Epithelial cell of proximal tubule (primary cell): ENCODE data around the gene ARHGAP42. TPM values are rescaled to one million over a fixed set of nuclear protein-coding genes. Genes with fewer than 3 reads are reported as not detected.

Experiments
- DNase-seq: peaks from one replicate; pipeline ENCODE4 v3.0.0-alpha.2; 2011; ENCODE audit warnings: low read depth
- H3K4me3 ChIP-seq: 2 replicates; pipeline ENCODE4 v1.5.1; 2011; ENCODE audit warnings: low read depth, mild to moderate bottlenecking, low read length
- CTCF ChIP-seq: conservative IDR thresholded peaks from 2 replicates; pipeline ENCODE4 v1.5.1; 2012; ENCODE audit warnings: low read depth, mild to moderate bottlenecking, low read length
- total RNA-seq: library from RNA; depleted of rRNA; stranded (reverse); fragments of >200 nt; gene quantifications from 2 replicates; pipeline ENCODE4 v1.2.3, GENCODE V29; 2015

Gene ARHGAP42
- total RNA-seq, 1 donor from 2014 or later, result 8.0 TPM

DNA sequence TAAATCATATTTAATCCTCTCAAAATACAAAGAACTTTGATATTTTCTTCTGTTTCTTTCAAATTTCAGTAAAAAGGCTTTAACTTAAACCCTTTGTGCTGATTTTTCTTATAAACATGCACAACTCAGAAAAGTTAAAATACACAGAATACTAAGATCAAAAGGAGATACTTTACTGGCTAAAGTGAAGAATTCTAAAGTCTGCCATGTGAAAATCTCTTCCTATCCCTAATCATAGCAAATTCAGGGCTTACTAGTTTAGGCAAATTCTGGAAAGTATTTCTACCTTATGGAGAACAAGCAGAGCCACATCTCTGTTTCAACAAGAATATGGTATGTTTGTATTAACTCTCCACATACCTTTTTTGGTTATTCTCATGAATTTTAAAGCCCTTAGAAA is 345.9 kb downstream of the ARHGAP42 start:
- no peak for TF ChIP-seq CTCF
- no peak overlapping the region for H3K4me3 ChIP-seq
- no peak for DNase-seq

DNA sequence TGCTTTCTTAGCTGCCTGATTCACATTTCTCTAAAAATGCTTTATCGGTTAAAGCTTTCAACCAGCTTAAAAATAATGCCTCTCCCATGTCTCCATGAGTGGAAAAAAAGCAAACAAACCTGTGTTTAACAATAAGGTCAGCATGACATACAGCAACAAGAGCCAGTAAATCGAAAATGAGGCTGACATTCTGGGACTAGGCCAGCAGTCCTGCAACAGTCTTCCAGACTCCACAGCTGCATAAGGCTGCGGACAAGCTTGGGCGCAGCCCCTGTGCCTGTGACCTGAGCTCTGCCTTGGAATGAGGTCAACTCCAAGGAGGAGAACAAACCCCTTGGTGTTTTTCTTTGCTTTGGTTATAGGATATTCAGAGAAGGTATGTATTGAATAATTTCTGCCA is 347.0 kb downstream of the ARHGAP42 start:
- H3K4me3 ChIP-seq, result no peak overlapping the region
- no peak for DNase-seq
- no peak for TF ChIP-seq CTCF

DNA sequence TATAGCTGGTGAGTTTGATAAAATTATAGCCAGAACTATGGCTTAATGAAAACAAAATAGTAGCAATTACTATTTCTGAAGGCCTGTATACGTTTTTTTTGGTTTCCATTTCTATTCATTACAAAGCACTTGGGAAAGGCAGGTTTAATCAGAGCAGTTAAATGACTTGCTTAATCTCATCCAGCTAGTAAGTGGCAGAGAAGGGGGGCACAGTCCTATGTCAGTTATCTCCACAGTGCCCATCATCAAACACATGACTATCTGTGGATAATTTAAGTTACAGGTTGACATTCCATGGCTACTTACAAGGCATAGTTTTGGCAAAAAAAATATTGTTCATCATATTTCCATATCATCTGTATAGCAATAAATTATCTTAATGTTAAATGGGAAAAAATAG is 348.8 kb downstream of the ARHGAP42 start:
- no peak for DNase-seq
- no peak overlapping the region for H3K4me3 ChIP-seq
- TF ChIP-seq CTCF, result no peak
